Fibroblast of lung (primary cell): ENCODE measurements around the gene TREML4.

Experiments
- EZH2 ChIP-seq: IDR thresholded peaks from 2 replicates; pipeline ENCODE4 v1.5.1; 2012; ENCODE audit warnings: low read length, control low read depth, mild to moderate bottlenecking; ENCODE audit errors: missing control alignments
- TF ChIP-seq, protein P1 (sequence below), 2 donors: IDR thresholded peaks in 1 of 2; conservative IDR thresholded peaks in 1 of 2; 1 replicate in 1 of 2; 2 replicates in 1 of 2; pipeline ENCODE4 v1.5.1; 2011 to 2012; ENCODE audit warnings: low read length in 2 of 2, control low read depth in 1 of 2, inconsistent platforms in 1 of 2, low read depth in 1 of 2, mild to moderate bottlenecking in 1 of 2

DNA sequence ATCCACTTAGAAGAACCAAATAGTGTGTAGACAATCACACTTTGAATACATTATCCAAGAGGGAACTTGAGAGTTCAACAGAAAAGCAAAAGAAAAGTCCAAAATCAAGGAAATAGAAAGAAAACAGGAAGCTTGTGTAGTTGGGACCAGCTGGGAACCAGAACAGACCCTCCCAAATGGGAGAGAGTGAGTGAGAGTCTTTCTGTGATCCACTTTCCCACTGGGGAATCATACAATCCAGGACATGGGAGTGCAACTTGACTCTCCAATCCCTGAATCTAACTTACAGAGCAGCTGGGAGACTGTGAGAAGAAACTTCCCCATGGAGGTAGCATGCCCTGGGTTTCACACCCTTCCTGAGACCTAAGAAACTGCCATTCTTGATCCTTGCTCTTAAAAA is 27.0 kb downstream of the TREML4 start:
- no peak for TF ChIP-seq EZH2
- TF ChIP-seq, protein P1, sequence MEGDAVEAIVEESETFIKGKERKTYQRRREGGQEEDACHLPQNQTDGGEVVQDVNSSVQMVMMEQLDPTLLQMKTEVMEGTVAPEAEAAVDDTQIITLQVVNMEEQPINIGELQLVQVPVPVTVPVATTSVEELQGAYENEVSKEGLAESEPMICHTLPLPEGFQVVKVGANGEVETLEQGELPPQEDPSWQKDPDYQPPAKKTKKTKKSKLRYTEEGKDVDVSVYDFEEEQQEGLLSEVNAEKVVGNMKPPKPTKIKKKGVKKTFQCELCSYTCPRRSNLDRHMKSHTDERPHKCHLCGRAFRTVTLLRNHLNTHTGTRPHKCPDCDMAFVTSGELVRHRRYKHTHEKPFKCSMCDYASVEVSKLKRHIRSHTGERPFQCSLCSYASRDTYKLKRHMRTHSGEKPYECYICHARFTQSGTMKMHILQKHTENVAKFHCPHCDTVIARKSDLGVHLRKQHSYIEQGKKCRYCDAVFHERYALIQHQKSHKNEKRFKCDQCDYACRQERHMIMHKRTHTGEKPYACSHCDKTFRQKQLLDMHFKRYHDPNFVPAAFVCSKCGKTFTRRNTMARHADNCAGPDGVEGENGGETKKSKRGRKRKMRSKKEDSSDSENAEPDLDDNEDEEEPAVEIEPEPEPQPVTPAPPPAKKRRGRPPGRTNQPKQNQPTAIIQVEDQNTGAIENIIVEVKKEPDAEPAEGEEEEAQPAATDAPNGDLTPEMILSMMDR (conservative IDR thresholded peaks at IDR 0.05 in 1 of 2, IDR thresholded peaks at IDR 0.05 in 1 of 2; ENCODE audit: low read depth in 1 of 2, low read length in 2 of 2): no peak
